Sciatic nerve (tissue), 2 donors: ENCODE measurements around the gene TENM3. TPM values are rescaled to one million over a fixed set of nuclear protein-coding genes. Genes with fewer than 3 reads are reported as not detected.

ENCODE experiments used
- ATAC-seq: fragments of 200-7000 bp; cut with Tn5 transposase; one replicate; pipeline ENCODE4 v1.9.1; 2020; ENCODE audit warnings: mild to moderate bottlenecking, moderate library complexity
- DNase-seq: peaks from one replicate; pipeline ENCODE4 v3.0.0-alpha.2; 2020; ENCODE audit warnings: low spot score
- intact Hi-C: fragments of 100-400 bp; cut with DNase I; formaldehyde crosslinking; loops from one replicate; pipeline ENCODE4 v1.14.2; 2022
- total RNA-seq: library from RNA; stranded (reverse); fragmentation: NEBNext Ultra II Directional; extraction: Animal tissue kit (Norgen Biotek cat#: 25700); gene quantifications from one replicate; pipeline ENCODE4 v1.2.1, GENCODE V29; 2021
- donor health status: DM: no; HTN: no; CAD: no.
- donor health status: DM: no; HTN: no; CAD: no.

Gene TENM3
- total RNA-seq, 1 donor from 2014 or later, result 38.2 TPM

GRCh38 chr4:182705389-182705788 is 462.2 kb downstream of the TENM3 start:
- intact Hi-C loops, result no loop called here
- ATAC-seq (no peak), DNase-seq (no peak)

GRCh38 chr4:182711211-182711610 is 468.0 kb downstream of the TENM3 start:
- DNase-seq, result no peak
- intact Hi-C loops, result no loop called here
- no peak for ATAC-seq

GRCh38 chr4:182715548-182715947 is 472.3 kb downstream of the TENM3 start:
- intact Hi-C loops, result no loop called here
- ATAC-seq (no peak), DNase-seq (no peak)

GRCh38 chr4:182716192-182716591 is 473.0 kb downstream of the TENM3 start:
- DNase-seq, result no peak
- ATAC-seq, result no peak
- intact Hi-C loops, result no loop called here

GRCh38 chr4:182717788-182718583 is 474.8 kb downstream of the TENM3 start:
- intact Hi-C loops, result no loop called here
- ATAC-seq (no peak), DNase-seq (no peak)

GRCh38 chr4:182724414-182724813 is 481.2 kb downstream of the TENM3 start:
- intact Hi-C loops, result no loop called here
- no peak for DNase-seq
- no peak for ATAC-seq

GRCh38 chr4:182729516-182729915 is 486.3 kb downstream of the TENM3 start:
- intact Hi-C loops, result no loop called here
- ATAC-seq, result no peak

GRCh38 chr4:182730791-182731190 is 487.6 kb downstream of the TENM3 start:
- intact Hi-C loops, result no loop called here
- ATAC-seq (no peak), DNase-seq (no peak)

More at GRCh38 chr4:182729516-182729915, 486.3 kb downstream of the TENM3 start:
- no peak for DNase-seq

- ATAC-seq, result no peak
- intact Hi-C loops, result no loop called here
- DNase-seq, result no peak
Observed at GRCh38 chr4:182736207-182736606, 493.0 kb downstream of the TENM3 start.

- no peak for ATAC-seq
- intact Hi-C loops, result no loop called here
- no peak for DNase-seq
Observed at GRCh38 chr4:182738283-182739047, 495.3 kb downstream of the TENM3 start.

GRCh38 chr4:182740256-182740655 is 497.1 kb downstream of the TENM3 start:
- ATAC-seq (no peak), DNase-seq (no peak)
- intact Hi-C loops, result no loop called here

GRCh38 chr4:182741054-182741453 is 497.9 kb downstream of the TENM3 start:
- no peak for ATAC-seq

GRCh38 chr4:182741914-182742313 is 498.7 kb downstream of the TENM3 start:
- no peak for ATAC-seq
- intact Hi-C loops, result no loop called here

More at GRCh38 chr4:182741054-182741453, 497.9 kb downstream of the TENM3 start:
- no peak for DNase-seq
- intact Hi-C loops, result no loop called here

GRCh38 chr4:182743815-182744214 is 500.6 kb downstream of the TENM3 start:
- ATAC-seq (no peak), DNase-seq (no peak)
- intact Hi-C loops, result no loop called here

More at GRCh38 chr4:182741914-182742313, 498.7 kb downstream of the TENM3 start:
- no peak for DNase-seq

GRCh38 chr4:182745237-182745636 is 502.0 kb downstream of the TENM3 start:
- intact Hi-C loops, result no loop called here
- no peak for DNase-seq
- no peak for ATAC-seq

- intact Hi-C loops, result no loop called here
Observed at GRCh38 chr4:182746876-182747275, 503.7 kb downstream of the TENM3 start.

GRCh38 chr4:182748283-182748682 is 505.1 kb downstream of the TENM3 start:
- ATAC-seq, result no peak

More at GRCh38 chr4:182746876-182747275, 503.7 kb downstream of the TENM3 start:
- DNase-seq (no peak), ATAC-seq (no peak)

GRCh38 chr4:182748949-182749348 is 505.7 kb downstream of the TENM3 start:
- ATAC-seq (no peak), DNase-seq (no peak)
- intact Hi-C loops, result no loop called here

More at GRCh38 chr4:182748283-182748682, 505.1 kb downstream of the TENM3 start:
- DNase-seq, result no peak
- intact Hi-C loops, result no loop called here

GRCh38 chr4:182749667-182750167 is 506.5 kb downstream of the TENM3 start:
- ATAC-seq, result no peak

More at GRCh38 chr4:182749667-182750167, 506.5 kb downstream of the TENM3 start:
- DNase-seq, result no peak
- intact Hi-C loops, result no loop called here
